Measurements from ENCODE around the gene ANKRD49. TPM values are rescaled to one million over a fixed set of nuclear protein-coding genes. Genes with fewer than 3 reads are reported as not detected.

ANKRD49 gene, protein sequence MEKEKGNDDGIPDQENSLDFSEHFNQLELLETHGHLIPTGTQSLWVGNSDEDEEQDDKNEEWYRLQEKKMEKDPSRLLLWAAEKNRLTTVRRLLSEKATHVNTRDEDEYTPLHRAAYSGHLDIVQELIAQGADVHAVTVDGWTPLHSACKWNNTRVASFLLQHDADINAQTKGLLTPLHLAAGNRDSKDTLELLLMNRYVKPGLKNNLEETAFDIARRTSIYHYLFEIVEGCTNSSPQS
- total RNA-seq, result 44.0 TPM
- polyA plus RNA-seq, result 41.0 TPM
- long read RNA-seq, donor 1, partial matches to known transcripts, result 0 of 2 reads
- long read RNA-seq, donor 1, other reads (novel, unspliced or antisense), result 0 of 2 reads
- long read RNA-seq, donor 2, result 0 reads
- long read RNA-seq, donor 3, transcript ANKRD49-208 (2 exons, 3,002 nt), result minor isoform, 12 of 29 reads
- long read RNA-seq, donor 3, transcript ANKRD49-210 (3 exons, 2,268 nt), result major isoform, 13 of 29 reads
- long read RNA-seq, donor 3, partial matches to known transcripts, result 0 of 29 reads
- long read RNA-seq, donor 3, other reads (novel, unspliced or antisense), result 0 of 29 reads
- long read RNA-seq, donor 4, transcript ANKRD49-208 (2 exons, 3,002 nt), result major isoform, 5 of 8 reads
- long read RNA-seq, donor 4, partial matches to known transcripts, result 0 of 8 reads
- long read RNA-seq, donor 4, other reads (novel, unspliced or antisense), result 0 of 8 reads
- long read RNA-seq, donor 5, transcript ANKRD49-208 (2 exons, 3,002 nt), result major isoform, 31 of 40 reads
- long read RNA-seq, donor 5, partial matches to known transcripts, result 0 of 40 reads
- long read RNA-seq, donor 5, other reads (novel, unspliced or antisense), result 0 of 40 reads
- long read RNA-seq, donor 6, transcript ANKRD49-208 (2 exons, 3,002 nt), result major isoform, 7 of 12 reads
- long read RNA-seq, donor 6, partial matches to known transcripts, result 0 of 12 reads
- long read RNA-seq, donor 6, other reads (novel, unspliced or antisense), result 0 of 12 reads
- long read RNA-seq, donor 7, transcript ANKRD49-208 (2 exons, 3,002 nt), result major isoform, 9 of 13 reads
- long read RNA-seq, donor 7, partial matches to known transcripts, result 0 of 13 reads
- long read RNA-seq, donor 7, other reads (novel, unspliced or antisense), result 0 of 13 reads
- long read RNA-seq, donor 8, partial matches to known transcripts, result 0 of 4 reads
- long read RNA-seq, donor 8, other reads (novel, unspliced or antisense), result 0 of 4 reads
- long read RNA-seq, donor 9, transcript ANKRD49-208 (2 exons, 3,002 nt), result major isoform, 12 of 18 reads
- long read RNA-seq, donor 9, partial matches to known transcripts, result 0 of 18 reads
- long read RNA-seq, donor 9, other reads (novel, unspliced or antisense), result 0 of 18 reads
- long read RNA-seq, donor 10, transcript ANKRD49-208 (2 exons, 3,002 nt), result major isoform, 7 of 12 reads
- long read RNA-seq, donor 10, partial matches to known transcripts, result 0 of 12 reads
- long read RNA-seq, donor 10, other reads (novel, unspliced or antisense), result 0 of 12 reads

DNA sequence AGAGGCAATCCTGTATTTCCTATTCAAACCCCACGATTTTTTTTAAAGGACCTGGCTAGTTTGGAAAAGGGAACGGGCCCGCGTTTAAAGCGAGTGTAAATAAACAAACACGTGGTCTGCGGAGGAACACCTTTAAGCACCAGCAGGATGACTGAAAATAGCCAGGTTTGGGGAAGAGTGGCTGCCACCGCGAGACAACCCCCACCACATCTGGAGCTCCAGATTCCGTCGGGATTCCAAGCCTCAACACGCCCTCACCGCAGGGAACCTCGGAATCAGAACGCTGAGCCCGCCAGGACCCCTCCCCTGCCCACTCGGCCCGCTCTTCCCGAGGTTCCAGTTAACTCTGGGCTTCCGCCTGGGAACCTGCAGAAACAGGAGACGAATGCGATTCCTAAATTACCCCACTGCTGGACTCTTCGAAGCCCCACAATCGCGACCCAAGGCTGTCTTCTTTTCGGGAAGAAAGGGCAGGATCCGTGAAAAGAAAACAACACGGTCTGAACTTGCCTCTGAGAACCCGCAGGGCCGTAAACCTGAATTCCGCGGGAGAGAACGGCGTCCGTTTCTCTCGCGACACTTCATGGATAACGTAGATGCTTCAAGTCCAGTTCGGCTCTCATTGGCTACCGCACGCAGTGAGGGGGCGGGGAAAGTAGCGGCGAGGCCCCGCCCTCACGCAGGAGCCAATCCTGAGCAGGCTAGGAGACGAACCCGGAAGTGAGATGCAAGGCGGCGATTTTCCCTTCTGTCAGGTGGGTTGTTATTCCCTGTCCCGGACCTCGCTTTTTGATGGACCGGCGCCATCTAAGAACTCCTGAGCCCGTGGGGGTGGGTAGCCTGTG, at the start of gene ANKRD49, which contains the start of gene MRE11:
Gene ANKRD49 (plus strand): TSS at position 704 of the 845 bp plus-strand sequence. CDS start 2,710 bp downstream, outside the sequence.
Gene MRE11 (minus strand): TSS at position 564 of the 845 bp plus-strand sequence. CDS start 1,043 bp downstream, outside the sequence.
- Histone ChIP-seq H3K27ac (ENCODE audit: low read depth in 1 of 2, low read length in 1 of 2) (peak within 1 kb of the TSS; percentile 85 to 89), H3K4me1 (ENCODE audit: control insufficient read depth in 2 of 2, insufficient read depth in 2 of 2, low read length in 2 of 2) (peaks cover 0 to 4% of the 10 kb centered on the region in 2 donors), H3K27me3 (ENCODE audit: control insufficient read depth in 2 of 2, insufficient read depth in 1 of 2, low read length in 1 of 2) (no peaks in the 10 kb centered on the region), H3K9me3 (ENCODE audit: control insufficient read depth in 2 of 2, insufficient read depth in 1 of 2, low read length in 1 of 2) (no peaks in the 10 kb centered on the region), H3K36me3 (ENCODE audit: control insufficient read depth in 2 of 2, insufficient read depth in 2 of 2, low read length in 1 of 2) (peaks cover 17 to 34% of the 10 kb centered on the region in 2 donors), H3K4me3 (ENCODE audit: low read length in 2 of 2) (peak within 1 kb of the TSS; percentile 75 to 82)
- DNase-seq (ENCODE audit: low read depth in 6 of 9, low spot score in 9 of 9), result peak; percentile 94 to 99 (median 97)
- under 1% methylated on average over 55 of the region's 55 CpGs for WGBS

DNA sequence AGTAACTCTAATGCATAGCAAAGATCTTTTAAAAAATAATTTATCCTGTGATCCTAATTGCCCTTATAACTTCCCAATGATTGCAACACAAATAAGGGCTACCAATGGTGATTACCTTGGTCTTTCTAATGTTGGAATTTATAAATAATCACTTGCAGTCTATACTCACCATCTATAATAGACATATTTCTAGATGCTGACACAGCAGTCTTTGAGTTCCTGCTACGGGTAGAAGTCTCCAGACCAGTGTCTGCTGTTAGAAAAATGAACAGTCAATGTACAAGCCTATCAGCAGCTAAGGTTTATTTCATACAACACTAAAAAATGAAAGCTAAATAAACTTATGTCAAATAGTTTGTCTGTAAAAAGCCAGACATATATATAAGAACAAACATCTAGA, 48.1 kb upstream of the ANKRD49 start:
- peaks cover 11 to 56% of the 10 kb centered on the region in 2 donors for H3K36me3 ChIP-seq (ENCODE audit: control insufficient read depth in 2 of 2, insufficient read depth in 2 of 2, low read length in 1 of 2)

DNA sequence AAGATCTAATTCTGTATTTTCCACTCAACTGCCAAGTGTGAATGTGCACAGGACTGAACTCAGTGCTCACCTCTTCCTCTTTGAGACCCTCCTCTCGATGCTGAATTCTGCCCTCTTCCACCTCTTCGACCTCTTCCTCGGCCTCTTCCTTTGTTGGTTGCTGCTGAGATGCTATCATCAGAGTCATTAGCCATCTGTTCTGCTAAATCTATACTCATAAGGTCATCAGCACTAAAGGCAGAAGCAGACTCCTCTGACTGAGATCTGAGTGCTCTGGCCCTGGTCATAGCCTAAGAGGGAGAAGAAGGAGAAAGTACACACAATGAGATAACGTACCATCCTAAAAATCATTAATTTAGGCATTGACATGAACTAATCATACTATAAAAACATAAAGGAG, 46.6 kb upstream of the ANKRD49 start:
- H3K27ac ChIP-seq (ENCODE audit: low read depth in 1 of 2, low read length in 1 of 2), result no peak overlapping the region
- 97% methylated on average over 4 of the region's 4 CpGs for WGBS
- H3K9me3 ChIP-seq (ENCODE audit: control insufficient read depth in 2 of 2, insufficient read depth in 1 of 2, low read length in 1 of 2), result no peaks in the 10 kb centered on the region
- no peaks in the 10 kb centered on the region for H3K4me1 ChIP-seq (ENCODE audit: control insufficient read depth in 2 of 2, insufficient read depth in 2 of 2, low read length in 2 of 2)
- no peak for DNase-seq (ENCODE audit: low read depth in 6 of 9, low spot score in 9 of 9)
- no peaks in the 10 kb centered on the region for H3K27me3 ChIP-seq (ENCODE audit: control insufficient read depth in 2 of 2, insufficient read depth in 1 of 2, low read length in 1 of 2)
- peaks cover 11 to 49% of the 10 kb centered on the region in 2 donors for H3K36me3 ChIP-seq (ENCODE audit: control insufficient read depth in 2 of 2, insufficient read depth in 2 of 2, low read length in 1 of 2)
- H3K4me3 ChIP-seq (ENCODE audit: low read length in 2 of 2), result no peak overlapping the region

More for the DNA sequence above, 48.1 kb upstream of the ANKRD49 start:
- H3K27me3 ChIP-seq (ENCODE audit: control insufficient read depth in 2 of 2, insufficient read depth in 1 of 2, low read length in 1 of 2), result no peaks in the 10 kb centered on the region
- H3K9me3 ChIP-seq (ENCODE audit: control insufficient read depth in 2 of 2, insufficient read depth in 1 of 2, low read length in 1 of 2), result no peaks in the 10 kb centered on the region
- no peak overlapping the region for H3K27ac ChIP-seq (ENCODE audit: low read depth in 1 of 2, low read length in 1 of 2)
- WGBS, result 97% methylated on average over 1 of the region's 1 CpG
- no peaks in the 10 kb centered on the region for H3K4me1 ChIP-seq (ENCODE audit: control insufficient read depth in 2 of 2, insufficient read depth in 2 of 2, low read length in 2 of 2)
- no peak overlapping the region for H3K4me3 ChIP-seq (ENCODE audit: low read length in 2 of 2)
- DNase-seq (ENCODE audit: low read depth in 6 of 9, low spot score in 9 of 9), result no peak

DNA sequence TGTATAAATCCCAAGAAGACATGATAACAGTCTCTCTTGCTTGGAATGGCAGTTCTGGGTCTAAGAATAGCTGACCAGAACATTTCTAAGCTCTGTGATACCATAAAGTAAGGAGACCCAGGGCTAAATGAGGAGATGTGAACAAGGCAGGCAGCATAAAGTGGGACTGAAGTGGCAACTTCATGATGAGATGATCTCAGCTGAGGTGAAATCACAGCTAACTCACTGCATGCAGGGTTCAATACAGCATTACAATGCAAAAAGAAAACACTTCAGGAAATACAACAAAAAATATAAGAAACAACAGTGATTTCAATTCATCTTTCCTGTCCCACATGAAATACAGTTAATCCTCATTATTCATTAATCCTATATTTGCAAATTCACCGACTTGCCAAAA, 44.8 kb upstream of the ANKRD49 start:
- WGBS, result 100% methylated on average over 1 of the region's 1 CpG
- H3K27me3 ChIP-seq (ENCODE audit: control insufficient read depth in 2 of 2, insufficient read depth in 1 of 2, low read length in 1 of 2), result no peaks in the 10 kb centered on the region
- no peak for DNase-seq (ENCODE audit: low read depth in 6 of 9, low spot score in 9 of 9)
- H3K4me3 ChIP-seq (ENCODE audit: low read length in 2 of 2), result no peak overlapping the region
- H3K4me1 ChIP-seq (ENCODE audit: control insufficient read depth in 2 of 2, insufficient read depth in 2 of 2, low read length in 2 of 2), result no peaks in the 10 kb centered on the region
- peaks cover 9 to 33% of the 10 kb centered on the region in 2 donors for H3K36me3 ChIP-seq (ENCODE audit: control insufficient read depth in 2 of 2, insufficient read depth in 2 of 2, low read length in 1 of 2)
- H3K27ac ChIP-seq (ENCODE audit: low read depth in 1 of 2, low read length in 1 of 2), result no peak overlapping the region
- no peaks in the 10 kb centered on the region for H3K9me3 ChIP-seq (ENCODE audit: control insufficient read depth in 2 of 2, insufficient read depth in 1 of 2, low read length in 1 of 2)

DNA sequence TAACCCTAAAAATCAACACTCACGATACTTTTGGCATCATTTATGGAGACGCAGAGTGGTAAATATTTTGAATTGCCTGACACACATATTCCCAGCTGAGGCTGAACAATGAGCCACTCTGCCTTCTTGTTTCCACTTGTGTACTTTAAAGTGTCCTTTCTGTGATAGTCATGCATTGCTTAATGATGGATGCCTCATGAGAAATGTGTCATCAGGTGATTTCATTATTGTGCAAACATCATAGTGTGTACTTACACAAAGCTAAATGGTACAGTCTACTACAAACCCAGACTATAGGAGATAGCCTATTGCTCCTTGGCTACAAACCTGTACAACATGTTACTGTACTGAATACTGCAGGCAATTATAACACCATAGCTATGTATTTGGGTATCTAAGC, 44.3 kb upstream of the ANKRD49 start:
- WGBS, result 96% methylated on average over 2 of the region's 2 CpGs
- peaks cover 8 to 29% of the 10 kb centered on the region in 2 donors for H3K36me3 ChIP-seq (ENCODE audit: control insufficient read depth in 2 of 2, insufficient read depth in 2 of 2, low read length in 1 of 2)
- H3K4me3 ChIP-seq (ENCODE audit: low read length in 2 of 2), result no peak overlapping the region
- H3K27me3 ChIP-seq (ENCODE audit: control insufficient read depth in 2 of 2, insufficient read depth in 1 of 2, low read length in 1 of 2), result no peaks in the 10 kb centered on the region
- no peaks in the 10 kb centered on the region for H3K9me3 ChIP-seq (ENCODE audit: control insufficient read depth in 2 of 2, insufficient read depth in 1 of 2, low read length in 1 of 2)
- no peak overlapping the region for H3K27ac ChIP-seq (ENCODE audit: low read depth in 1 of 2, low read length in 1 of 2)
- DNase-seq (ENCODE audit: low read depth in 6 of 9, low spot score in 9 of 9), result no peak
- H3K4me1 ChIP-seq (ENCODE audit: control insufficient read depth in 2 of 2, insufficient read depth in 2 of 2, low read length in 2 of 2), result no peaks in the 10 kb centered on the region

DNA sequence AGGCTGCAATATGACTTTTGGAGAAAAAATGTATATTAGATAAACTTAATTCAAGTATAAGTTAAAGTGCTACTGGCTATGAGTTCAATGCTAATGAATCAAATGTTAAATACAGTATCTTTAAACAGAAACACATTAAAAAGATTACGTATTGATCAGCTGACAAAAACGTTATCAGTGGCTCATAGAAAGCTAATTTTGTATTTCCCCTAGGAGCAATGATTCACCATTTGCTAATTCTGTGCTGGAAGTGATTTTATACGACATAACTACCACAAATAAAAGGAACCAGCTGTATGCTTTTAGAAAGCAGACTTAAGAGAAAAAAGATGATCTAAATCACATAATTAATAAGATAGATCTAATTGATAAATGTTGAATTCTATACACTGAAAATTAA, 43.7 kb upstream of the ANKRD49 start:
- H3K27ac ChIP-seq (ENCODE audit: low read depth in 1 of 2, low read length in 1 of 2), result no peak overlapping the region
- WGBS, result 96% methylated on average over 3 of the region's 3 CpGs
- H3K36me3 ChIP-seq (ENCODE audit: control insufficient read depth in 2 of 2, insufficient read depth in 2 of 2, low read length in 1 of 2), result peaks cover 7 to 26% of the 10 kb centered on the region in 2 donors

DNA sequence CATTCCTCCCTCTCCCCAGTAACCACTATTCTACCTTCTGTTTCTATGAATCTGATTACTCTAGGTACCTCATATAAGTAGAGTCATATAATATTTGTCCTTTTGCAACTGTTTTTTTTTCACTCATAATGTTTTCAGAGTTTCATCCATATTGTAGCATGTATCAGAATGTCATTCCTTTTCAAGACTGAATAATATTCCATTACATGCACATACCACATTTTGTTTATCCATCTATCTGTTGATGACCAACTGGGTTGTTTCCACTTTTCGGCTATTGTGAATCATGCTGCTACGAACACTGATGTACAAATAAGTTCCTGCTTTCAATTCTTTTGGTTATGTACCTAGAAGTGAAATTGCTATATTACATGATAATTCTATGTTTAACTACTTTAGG, 40.8 kb upstream of the ANKRD49 start:
- Histone ChIP-seq H3K27ac (ENCODE audit: low read depth in 1 of 2, low read length in 1 of 2) (no peak overlapping the region), H3K4me3 (ENCODE audit: low read length in 2 of 2) (no peak overlapping the region), H3K36me3 (ENCODE audit: control insufficient read depth in 2 of 2, insufficient read depth in 2 of 2, low read length in 1 of 2) (peaks cover 0 to 6% of the 10 kb centered on the region in 2 donors), H3K27me3 (ENCODE audit: control insufficient read depth in 2 of 2, insufficient read depth in 1 of 2, low read length in 1 of 2) (no peaks in the 10 kb centered on the region), H3K9me3 (ENCODE audit: control insufficient read depth in 2 of 2, insufficient read depth in 1 of 2, low read length in 1 of 2) (no peaks in the 10 kb centered on the region), H3K4me1 (ENCODE audit: control insufficient read depth in 2 of 2, insufficient read depth in 2 of 2, low read length in 2 of 2) (no peaks in the 10 kb centered on the region)
- 100% methylated on average over 2 of the region's 2 CpGs for WGBS
- DNase-seq (ENCODE audit: low read depth in 6 of 9, low spot score in 9 of 9), result no peak

More for the DNA sequence above, 43.7 kb upstream of the ANKRD49 start:
- DNase-seq (ENCODE audit: low read depth in 6 of 9, low spot score in 9 of 9), result no peak
- Histone ChIP-seq H3K27me3 (ENCODE audit: control insufficient read depth in 2 of 2, insufficient read depth in 1 of 2, low read length in 1 of 2) (no peaks in the 10 kb centered on the region), H3K4me3 (ENCODE audit: low read length in 2 of 2) (no peak overlapping the region), H3K4me1 (ENCODE audit: control insufficient read depth in 2 of 2, insufficient read depth in 2 of 2, low read length in 2 of 2) (no peaks in the 10 kb centered on the region), H3K9me3 (ENCODE audit: control insufficient read depth in 2 of 2, insufficient read depth in 1 of 2, low read length in 1 of 2) (no peaks in the 10 kb centered on the region)

DNA sequence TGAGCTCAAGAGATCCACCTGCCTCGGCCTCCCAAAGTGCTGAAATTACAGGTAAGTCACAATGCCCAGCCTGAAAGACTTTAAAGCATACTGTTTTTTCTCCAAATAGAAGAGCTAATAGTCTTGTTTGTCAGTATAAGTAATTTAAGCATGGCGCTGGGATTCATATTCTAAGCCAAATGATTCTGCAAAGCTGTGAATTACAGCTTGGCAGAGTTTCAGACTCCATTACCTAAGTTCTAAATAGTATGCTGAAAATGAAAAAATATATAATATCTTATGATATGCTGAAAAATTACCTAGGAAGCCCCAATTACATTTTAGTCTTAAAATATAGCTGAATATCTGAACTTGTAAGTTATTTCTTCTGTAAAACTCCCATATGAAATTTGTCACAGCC, 39.5 kb upstream of the ANKRD49 start:
- Histone ChIP-seq H3K4me1 (ENCODE audit: control insufficient read depth in 2 of 2, insufficient read depth in 2 of 2, low read length in 2 of 2) (no peaks in the 10 kb centered on the region), H3K36me3 (ENCODE audit: control insufficient read depth in 2 of 2, insufficient read depth in 2 of 2, low read length in 1 of 2) (peaks cover 0 to 6% of the 10 kb centered on the region in 2 donors), H3K9me3 (ENCODE audit: control insufficient read depth in 2 of 2, insufficient read depth in 1 of 2, low read length in 1 of 2) (no peaks in the 10 kb centered on the region), H3K27me3 (ENCODE audit: control insufficient read depth in 2 of 2, insufficient read depth in 1 of 2, low read length in 1 of 2) (no peaks in the 10 kb centered on the region), H3K27ac (ENCODE audit: low read depth in 1 of 2, low read length in 1 of 2) (no peak overlapping the region), H3K4me3 (ENCODE audit: low read length in 2 of 2) (no peak overlapping the region)
- 97% methylated on average over 2 of the region's 2 CpGs for WGBS
- DNase-seq (ENCODE audit: low read depth in 6 of 9, low spot score in 9 of 9), result no peak
